GM19467 (cell line): ENCODE data around the gene AP5Z1.
A peak's percentile ranks its signal among the peaks of the same experiment; 100 is the strongest.

Experiments
- ATAC-seq: cut with Tn5 transposase; IDR thresholded peaks from one replicate; pipeline ENCODE4 v1.9.1; 2021; ENCODE audit warnings: mild to moderate bottlenecking, moderate library complexity; ENCODE audit not compliant: unreplicated experiment

Gene AP5Z1, protein sequence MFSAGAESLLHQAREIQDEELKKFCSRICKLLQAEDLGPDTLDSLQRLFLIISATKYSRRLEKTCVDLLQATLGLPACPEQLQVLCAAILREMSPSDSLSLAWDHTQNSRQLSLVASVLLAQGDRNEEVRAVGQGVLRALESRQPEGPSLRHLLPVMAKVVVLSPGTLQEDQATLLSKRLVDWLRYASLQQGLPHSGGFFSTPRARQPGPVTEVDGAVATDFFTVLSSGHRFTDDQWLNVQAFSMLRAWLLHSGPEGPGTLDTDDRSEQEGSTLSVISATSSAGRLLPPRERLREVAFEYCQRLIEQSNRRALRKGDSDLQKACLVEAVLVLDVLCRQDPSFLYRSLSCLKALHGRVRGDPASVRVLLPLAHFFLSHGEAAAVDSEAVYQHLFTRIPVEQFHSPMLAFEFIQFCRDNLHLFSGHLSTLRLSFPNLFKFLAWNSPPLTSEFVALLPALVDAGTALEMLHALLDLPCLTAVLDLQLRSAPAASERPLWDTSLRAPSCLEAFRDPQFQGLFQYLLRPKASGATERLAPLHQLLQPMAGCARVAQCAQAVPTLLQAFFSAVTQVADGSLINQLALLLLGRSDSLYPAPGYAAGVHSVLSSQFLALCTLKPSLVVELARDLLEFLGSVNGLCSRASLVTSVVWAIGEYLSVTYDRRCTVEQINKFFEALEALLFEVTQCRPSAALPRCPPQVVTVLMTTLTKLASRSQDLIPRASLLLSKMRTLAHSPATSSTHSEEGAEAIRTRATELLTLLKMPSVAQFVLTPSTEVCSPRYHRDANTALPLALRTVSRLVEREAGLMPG

DNA sequence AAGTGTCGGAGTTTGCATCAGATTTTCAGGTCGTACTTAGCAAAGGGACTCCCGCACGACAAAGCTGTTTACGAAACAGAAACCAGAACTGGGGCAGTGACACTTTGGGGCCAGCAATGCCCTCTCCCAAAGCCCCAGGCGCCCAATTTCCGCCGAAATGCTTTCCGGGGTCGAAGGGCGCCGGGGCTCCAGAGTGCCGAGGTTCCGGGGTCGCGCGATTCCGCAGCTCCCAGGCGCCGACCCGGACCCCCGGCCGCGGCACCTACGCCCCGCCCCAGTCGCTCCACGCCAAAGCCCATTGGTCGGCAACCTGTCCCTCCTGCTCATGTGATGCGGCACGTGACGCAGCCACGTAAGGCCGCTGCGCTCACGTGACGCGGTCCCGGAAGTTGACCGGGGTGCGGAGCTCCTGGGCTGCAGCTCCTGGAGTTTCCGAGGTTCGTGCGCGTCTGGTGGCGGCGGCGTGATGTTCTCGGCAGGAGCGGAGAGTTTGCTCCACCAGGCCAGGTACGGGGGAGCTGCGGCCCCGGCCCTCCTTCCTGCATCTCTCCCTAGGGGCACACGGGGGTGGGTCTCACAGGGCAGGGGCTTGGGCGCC, at the start of gene AP5Z1:
TSS of gene AP5Z1 (plus strand) at position 374 of the 598 bp plus-strand sequence. CDS start at position 467, 93 bp downstream.
- ATAC-seq: peak; percentile 93

DNA sequence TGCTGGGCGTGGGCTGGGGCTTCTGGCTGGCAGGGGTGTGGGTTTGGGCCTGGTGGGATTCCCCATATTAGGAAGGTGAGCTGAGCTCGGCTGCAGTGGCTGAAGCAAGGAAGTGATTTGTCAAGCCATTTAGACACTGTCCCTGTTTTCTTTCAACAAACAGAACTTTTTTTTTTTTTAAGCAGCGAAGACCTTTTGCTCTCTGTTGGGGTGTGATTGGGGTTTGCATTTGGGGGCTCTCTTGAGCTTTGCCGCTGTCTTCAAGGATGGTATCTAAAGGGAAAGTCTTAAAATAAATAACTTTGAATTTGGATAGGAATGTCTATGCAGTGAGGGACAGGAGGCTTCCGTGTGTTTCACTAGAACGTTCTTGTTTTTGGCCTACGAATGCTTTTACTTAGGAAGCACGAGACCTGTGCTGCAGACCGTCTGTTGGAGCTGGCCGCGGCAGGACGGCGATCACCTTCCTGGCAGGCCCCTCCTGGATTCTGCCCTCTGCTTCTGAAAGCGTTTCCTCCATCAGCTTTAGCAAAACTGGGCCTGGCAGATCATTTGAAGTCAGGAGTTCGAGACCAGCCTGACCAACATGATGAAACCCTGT, 49.5 kb upstream of the AP5Z1 start:
- ATAC-seq: no peak

DNA sequence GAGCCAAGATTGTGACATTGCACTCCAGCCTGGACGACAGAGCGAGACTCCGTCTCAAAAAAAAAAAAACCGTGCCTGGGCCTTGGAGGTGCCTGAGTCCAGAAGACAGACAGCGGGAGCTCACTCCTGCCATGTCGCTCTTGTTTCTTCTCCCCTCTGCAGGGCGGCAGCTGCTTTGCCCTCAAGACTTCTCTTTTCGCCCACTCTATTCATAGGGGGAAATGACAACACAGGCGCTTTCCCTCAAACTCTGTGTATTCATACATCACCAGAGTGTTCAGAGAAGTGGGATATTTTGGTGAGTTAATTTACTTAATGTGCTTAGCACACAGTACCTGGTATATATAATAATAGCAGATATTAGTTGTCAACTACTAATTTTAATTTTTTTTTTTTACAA, 48.9 kb upstream of the AP5Z1 start:
- no peak for ATAC-seq

DNA sequence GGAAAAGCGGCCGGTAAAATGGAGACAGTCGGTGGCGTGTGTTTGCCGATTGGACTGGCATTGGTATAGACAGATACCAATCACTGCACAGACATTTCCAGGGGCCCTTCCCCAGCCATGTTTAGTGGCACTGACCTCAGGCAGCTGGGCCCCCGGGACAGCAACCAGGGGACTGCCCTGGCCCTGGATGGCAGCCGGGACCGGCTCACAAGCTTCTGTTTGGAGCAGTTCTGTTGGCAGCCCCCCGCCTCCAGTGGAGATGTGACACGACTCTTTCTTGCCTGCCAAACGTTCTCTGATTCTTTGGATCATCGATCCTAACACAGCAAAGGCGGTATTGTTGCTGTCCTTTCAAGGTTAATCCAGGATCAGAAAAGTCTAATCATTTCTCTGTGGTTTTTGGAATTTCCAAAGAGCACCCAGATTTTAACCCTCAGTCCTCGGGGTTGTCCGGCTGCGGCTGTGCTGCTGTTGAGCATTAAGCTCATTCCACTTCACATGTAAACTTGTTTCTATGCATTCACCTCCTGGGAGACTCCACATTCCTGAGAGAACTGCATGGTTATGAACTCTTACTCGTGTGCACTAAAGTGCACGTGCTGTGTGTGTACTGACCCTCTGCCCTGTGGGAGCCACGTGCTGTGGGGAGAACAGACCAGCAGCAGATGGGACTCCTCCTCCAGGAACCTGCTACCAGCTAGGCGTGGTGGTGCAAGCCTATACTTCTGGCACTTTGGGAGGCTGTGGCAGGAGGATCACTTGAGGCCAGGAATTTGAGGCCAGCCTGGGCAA, 47.3 kb upstream of the AP5Z1 start:
- ATAC-seq: no peak

DNA sequence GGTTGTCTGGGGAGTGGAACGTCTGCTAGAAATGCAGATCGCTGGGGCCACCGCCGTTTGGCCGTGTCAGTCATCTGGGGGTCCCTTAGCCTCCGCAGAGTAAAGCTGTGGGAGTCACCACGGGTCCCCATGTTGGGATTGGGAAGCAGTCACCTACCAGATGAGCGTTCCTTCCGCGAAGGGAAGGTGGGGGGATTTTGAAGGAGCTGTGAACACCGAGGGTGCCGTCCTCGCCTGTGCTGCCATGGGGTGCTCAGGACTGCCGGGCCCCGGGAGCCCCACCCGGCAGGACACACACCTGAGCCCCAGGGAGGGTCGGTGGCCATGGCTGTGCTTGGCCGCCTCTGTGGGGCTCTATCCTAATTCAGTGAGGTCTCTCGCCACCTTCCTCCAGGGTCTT, 46.2 kb upstream of the AP5Z1 start:
- no peak for ATAC-seq

DNA sequence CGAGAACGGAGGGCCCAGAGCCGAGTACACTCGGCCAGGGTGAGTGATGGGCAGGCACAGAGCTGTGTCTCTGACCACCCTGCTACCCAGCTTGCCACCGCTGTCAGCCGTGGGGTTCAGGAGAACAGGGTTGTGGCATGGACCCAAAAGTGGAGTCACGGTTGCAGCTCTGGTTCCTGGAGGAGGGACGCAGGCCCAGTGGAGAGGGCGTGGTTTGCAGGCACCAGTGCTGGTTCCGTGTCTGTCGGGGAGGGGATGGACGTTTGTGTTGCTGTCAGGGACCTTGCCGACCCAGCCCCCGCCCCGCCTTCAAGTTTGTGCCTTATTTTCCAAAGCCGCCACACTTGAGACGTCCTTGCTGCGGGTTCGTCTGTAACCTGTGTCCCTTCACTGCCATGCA, 45.1 kb upstream of the AP5Z1 start:
- ATAC-seq: no peak

DNA sequence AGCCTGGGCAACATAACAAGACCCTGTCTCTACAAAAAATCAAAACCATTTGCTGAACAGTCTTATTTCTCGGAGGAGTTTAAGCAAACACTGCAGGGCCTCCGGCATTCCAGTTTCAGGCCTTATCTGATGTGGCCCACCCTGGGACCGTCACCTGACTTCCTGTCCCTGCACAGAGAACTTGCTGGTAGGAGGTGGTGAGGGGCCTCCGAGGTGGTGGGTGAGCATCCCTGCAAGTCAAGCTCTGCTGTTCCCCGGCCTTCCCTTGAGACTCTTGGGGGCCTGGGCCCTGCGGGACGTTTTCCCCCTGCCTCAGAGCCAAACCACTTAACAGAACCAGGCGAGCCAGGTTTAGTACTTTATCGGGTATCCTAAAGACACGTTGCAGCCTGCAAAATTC, 44.5 kb upstream of the AP5Z1 start:
- ATAC-seq: no peak

DNA sequence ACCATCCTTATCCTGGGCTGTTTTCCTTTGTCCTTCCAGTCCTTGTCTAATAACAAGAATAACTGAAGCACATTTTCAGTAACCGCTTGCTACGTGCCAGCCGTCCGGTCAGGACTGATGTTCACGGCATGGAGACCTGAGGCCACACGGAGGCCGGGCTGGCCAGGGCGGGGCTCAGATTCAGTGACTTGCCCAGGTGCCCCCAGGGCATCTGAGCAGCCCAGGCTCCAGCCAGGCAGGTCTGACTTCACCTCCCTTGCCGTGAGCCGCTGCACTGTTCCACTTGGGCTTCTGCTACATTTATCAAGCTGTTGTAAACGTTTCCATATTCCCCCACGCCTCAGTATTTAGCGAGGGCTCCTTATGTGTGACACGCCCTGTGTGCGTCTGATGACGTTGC, 43.6 kb upstream of the AP5Z1 start:
- ATAC-seq: no peak

DNA sequence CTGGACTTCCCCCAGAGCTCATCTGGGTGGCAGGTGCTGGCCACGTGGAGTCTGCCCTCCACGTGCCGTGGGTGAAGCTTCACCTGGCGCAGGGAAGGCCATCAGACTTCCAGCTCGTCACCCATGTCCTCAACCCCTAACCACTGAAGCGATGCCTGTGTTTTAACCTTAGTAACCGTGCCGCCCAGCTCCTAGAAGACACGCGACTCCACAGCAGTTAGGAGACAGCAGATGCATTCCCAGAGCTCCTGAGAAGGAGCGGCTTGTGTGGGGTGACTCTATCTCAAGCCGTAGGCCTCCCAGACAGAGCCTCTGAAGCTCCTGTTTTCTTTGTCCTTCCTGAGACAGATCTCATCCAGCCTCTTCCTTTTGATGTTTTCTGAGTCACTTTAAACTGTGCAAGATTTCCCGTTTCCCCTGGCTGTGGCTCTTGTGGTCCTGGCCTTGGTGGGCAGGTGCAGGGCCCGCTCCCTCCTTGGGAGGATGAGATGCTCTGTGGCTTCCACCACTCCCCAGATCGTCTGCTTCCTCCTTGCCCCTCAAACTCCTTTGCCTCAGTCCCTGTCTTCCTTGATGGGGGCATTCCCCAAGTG, 41.4 kb upstream of the AP5Z1 start:
- ATAC-seq: no peak

DNA sequence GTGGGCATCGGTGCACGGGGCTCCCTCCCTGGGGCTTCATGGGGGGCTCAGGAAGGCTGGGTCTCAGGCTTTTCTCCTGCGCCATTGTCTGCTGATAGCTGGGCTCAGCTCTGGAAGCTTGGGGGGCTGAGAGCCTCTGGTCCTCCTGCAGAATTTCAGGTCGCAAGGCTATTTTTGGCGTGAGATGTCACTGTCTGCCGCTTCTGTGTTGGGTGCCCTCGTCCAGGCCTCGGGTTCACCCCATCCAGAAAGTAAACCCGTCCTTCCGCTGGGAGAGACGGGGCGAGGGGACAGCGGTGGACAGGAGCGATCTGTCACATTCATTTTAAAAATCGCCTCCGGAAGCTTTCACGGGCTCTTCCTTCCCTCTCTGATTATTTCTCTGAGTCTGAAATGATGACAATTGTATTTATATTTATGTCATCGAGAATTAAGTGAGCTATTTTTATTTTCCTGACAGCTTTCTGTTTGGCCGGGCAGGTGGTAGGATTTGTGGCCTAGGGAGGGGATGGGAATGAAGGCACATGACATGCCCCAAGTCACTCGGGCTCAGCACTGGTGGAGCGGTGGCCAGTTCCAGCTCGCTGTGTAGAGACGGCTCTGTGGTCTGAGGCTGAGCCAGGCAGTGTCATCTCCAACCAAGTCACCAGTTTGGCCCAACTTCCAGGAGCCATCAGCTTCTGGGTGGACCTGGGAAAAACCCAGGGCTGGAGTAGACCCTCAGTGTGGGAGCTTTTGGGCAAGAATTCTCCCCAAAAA, 40.7 kb upstream of the AP5Z1 start:
- no peak for ATAC-seq

DNA sequence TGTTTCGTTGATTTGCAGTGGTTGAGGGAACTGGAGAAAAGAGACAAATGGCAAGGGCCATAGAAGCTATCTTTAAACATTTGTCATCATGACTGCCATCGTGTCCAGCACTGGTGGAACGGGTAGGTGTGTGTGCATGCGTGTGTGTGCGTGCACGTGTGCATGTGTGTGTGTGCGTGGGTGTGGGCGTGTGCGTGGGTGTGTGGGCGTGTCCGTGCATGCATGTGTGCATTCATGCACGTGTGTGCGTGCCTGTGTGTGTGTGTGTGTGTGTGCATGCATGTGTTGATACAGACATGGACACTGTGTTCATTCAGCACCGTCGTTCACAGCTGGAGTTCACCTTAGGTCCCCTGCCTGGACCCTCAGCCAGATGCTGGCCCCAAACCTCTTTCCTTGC, 38.1 kb upstream of the AP5Z1 start:
- no peak for ATAC-seq

DNA sequence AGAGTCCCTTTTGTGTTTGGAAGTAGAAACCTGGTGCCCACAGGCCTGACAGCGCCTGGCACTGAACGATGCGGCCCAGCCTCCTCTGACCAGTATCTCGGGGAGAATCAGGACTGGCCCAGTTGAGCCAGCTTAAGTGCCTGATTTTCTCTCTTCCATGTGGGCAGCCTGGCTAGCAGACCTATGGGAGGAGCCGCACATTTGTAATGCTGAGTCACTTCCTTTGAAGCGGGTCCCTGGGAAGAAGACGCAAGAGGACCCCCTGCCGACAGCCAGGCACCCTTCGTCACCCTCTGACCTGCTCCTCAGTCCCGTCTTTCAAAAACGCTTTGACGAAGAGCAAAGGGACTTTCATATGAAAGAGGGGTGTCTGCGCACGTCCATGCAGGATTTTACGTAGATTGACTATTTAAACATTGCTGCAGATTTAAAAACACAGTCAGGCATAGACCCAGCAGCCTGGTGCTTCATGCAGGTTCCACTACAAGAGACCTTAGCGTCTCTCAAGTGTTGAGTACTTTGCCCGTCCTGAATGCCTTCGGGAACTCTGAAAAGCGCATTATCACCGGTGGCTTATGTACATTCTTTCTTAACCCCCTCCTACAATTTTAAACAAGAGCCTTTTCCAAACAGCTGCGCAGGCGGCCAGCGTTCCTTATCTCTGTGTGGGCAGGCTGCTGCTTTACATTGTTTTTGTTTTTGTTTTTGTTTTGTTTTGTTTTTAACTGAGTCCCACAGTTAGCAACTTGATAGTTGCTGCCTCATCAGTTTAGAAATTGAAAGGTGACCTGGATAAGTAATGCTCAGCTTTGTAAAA, 36.5 kb upstream of the AP5Z1 start:
- ATAC-seq: no peak

DNA sequence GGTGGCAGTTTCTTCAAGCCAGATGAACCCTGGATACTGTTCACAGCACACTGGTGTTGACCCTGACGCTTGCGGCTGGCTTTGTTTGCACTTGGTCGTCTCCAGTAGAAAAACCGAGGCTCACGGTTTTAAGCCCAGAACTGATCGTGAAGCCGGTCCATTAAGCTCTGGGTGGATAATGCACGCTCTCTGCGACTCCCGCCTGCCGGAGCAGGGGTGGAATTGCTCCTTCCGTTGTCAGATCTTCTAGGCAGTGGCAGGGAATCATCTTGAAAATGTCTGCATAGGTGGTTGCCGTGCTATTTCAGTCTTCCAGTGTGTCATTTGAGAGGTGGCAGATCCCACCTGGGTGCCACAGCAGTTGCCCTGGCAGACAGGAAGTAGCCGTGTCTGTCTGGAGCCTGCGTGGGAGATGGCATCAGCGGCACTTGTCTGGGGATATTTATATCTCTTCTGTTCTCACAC, 35.9 kb upstream of the AP5Z1 start:
- no peak for ATAC-seq

DNA sequence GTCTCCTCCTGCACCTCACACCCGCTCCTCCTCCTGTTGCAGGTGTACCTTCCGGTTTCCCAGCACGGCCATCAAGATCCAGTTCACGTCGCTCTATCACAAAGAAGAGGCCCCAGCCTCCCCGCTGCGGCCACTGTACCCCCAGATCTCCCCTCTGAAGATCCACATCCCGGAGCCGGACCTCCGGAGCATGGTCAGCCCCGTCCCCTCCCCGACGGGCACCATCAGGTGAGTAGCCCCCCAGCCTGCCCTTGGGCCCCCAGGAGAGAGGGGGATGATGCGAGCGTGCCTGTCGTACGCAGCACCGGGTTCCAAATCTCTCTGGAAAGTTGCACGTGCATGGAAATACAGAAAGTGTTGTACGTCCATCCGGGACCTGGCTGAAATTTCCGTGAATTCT, 34.6 kb upstream of the AP5Z1 start:
- no peak for ATAC-seq

DNA sequence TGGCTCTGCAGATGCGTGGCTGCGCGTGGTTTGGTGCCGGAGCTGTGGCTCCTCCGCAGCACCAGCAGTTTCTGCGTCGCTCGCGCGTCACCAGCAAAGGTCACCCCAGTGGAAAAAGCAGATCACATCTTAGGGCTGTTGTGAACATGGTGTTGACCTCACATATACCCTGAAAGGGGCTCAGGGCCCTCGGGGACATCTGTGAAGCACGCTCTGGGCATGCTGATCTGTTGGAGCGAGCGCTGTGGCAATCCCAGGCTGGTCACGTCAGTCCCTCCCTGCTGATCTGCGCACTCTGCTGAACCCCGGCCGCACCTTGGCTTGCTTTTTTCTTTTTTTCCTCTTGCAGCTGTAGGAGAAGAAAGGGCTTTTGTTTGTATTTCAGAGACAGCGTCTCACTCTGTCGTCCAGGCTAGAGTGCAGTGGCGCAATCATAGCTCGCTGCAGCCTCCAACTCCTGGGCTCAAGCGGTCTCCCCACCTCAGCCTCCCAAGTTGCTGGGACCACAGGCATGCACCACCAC, 33.3 kb upstream of the AP5Z1 start:
- ATAC-seq: no peak

DNA sequence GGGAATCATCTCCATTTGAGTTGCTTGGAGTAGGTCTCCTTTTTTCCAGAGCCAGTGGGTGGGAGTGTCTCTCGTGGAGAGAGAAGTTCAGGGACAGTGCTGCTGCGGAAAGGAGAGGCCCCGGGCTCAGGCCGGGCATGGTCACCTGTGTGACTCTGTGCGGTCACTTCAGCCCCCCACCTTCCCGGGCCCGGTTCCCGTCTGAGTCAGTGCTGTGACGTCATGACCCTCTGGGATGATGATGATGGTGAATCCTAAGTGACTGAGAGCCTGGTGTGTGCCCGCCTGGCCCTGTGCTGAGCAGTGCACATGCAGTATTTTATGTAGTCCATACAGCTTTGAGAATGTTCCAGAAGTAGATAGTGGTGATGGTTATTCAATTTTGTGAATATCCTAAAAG, 32.6 kb upstream of the AP5Z1 start:
- ATAC-seq: no peak

DNA sequence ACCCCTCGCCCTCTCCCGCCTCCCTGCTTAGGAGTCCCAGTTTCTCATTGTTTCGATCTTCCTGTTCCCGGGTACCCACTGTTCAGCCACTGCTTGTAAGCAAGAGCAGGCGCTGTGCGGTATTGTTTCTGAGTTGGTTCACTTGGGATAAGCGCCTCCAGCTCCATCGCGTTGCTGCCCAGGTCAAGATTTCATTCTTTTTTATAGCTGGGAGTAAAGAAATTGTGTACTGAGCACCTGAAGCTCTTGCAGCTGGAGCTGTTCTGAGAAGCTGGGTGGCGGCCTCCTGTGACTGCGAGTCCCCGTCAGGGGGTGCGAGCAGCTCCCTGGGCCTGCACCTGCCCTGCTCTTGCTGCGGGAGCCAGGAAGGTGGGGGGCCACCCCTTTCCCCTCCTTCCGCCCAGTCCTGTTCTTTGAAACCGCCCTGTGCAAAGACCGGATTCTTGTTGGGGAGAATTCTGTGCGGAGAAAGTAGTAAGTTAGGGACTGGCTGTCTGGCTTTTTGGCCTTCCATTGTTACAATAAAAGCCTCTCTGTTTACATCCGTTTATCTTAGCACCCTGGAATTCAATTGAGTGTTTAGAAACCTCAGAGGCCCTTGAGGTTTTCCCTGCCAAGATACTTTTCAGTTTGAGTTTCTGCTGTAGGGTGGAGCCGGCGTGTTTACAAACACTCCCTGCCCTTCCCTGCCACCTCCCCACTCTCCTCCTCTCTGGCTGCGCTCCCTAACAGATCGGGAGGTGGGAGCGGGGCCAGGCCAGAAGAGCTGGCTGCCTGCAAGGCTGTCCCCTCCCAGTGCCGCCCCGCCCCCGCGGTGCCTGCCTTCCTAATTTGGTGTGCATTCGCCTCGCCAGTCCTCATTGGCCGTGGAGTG, 30.8 kb upstream of the AP5Z1 start:
- peak; percentile 60 for ATAC-seq
